ENCODE data around the gene RHOC.

GRCh38 chr1:112708002-112708448 lies 1.1 kb upstream of the RHOC start:
- TF ChIP-seq CTCF (tag by site-specific recombination; IDR thresholded peaks at IDR 0.05) (no peak), SCRT2 (tag by site-specific recombination; IDR thresholded peaks at IDR 0.05) (no peak), ZNF501 (tag by site-specific recombination; IDR thresholded peaks at IDR 0.05) (no peak), ZNF529 (tag by site-specific recombination; IDR thresholded peaks at IDR 0.05; ENCODE audit: insufficient replicate concordance) (no peak), ZNF24 (tag by site-specific recombination; IDR thresholded peaks at IDR 0.05) (no peak), KLF10 (tag by site-specific recombination; IDR thresholded peaks at IDR 0.05) (no peak), YY1 (tag by site-specific recombination; IDR thresholded peaks at IDR 0.05) (no peak), ZNF274 (IDR thresholded peaks at IDR 0.05; ENCODE audit: low read length) (no peak), ZNF274 (tag by site-specific recombination; IDR thresholded peaks at IDR 0.05; ENCODE audit: borderline replicate concordance) (no peak)

Measured in HEK293 (cell line).